HK-2 (cell line): ENCODE measurements around the gene UGP2.
"Not testable (repeated sequence)": the region's sequence is repeated elsewhere in the genome, so short reads cannot be mapped to it uniquely, and the experiment has no call there.

ENCODE experiments used
- DNase-seq: peaks from one replicate; pipeline ENCODE4 v3.0.0-alpha.2; 2018; ENCODE audit not compliant: unreplicated experiment

UGP2 gene

DNA sequence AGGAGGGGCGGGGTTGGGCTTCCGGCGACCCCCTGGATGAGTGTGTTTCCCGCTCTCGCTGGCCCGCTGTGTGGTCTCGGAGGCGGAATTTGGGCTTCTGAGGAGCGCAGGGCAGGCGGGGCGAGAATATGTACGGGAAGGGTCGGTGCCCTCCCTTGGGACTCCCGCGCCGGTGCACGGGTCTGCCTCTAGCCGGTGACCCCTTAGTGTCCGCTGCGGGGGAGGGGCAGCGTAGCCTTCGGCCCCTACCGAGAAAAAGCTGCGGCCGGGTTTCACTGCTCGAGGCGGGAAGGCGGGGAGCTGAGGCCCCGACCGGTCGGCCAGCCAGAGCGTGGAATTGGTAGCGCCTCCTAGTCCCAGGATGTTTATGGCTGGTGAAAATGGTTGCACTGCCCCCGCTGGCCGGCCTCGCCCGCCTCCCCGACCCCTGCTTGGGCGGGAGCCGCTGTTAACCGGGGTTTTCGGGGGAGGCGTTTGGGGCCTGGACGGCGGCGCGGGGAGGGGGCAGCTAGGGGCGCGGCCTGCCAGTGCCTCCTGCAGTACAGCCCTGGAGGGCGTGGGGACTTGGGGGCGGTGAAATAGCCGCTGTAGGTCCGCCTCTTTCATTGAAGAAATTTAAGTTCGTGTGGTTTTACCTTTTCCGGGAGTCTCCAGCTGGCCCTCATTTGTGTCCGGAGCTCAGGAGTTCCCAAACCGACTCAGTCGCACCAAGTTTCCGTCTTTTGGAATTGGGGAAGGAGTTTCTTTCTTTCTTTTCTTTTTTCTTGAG lies at the start of gene UGP2:
Gene UGP2, plus strand, starts transcription at position 643 of the 769 bp plus-strand sequence. CDS start 290 bp downstream, outside the sequence.
- peak; percentile 94 for DNase-seq

DNA sequence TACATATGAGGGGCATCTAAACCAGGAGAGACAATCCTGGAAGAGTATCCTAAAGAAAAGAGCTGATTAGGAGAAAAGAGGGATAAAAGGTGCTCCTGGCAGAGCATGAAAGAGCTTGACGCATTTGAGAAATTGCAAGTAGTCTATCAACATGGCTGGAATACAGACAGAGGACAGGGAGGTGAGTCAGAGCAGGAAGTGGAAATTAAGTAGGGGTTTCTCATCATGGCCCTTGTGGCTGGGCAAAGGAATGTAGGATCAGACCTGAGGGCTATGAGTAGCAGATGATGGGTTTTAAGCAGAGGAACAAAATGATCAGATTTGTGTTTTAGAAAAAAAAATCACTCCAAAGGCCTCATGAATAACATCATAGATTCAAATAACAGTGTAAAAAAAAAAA lies 49.2 kb upstream of the UGP2 start:
- peak; percentile 42 for DNase-seq

DNA sequence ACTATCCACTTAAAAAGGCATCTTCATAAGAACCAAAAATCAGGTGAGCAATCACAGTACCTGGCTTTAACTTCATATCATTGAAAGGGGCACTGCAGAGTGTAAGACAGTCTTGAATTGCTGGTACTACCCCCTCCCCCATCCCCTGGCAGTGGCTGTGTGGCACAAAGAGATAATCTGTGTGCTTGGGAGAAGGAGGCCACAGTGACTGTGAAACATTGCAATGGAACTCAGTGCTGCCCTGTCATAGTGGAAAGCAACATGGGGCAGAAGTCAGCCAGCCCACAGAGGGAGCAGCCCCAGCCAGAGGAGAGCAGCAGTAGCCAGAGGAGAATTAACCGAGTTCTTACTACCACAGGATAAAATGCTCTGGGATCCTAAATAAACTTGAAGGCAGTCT lies 45.3 kb upstream of the UGP2 start:
- DNase-seq, result no peak

DNA sequence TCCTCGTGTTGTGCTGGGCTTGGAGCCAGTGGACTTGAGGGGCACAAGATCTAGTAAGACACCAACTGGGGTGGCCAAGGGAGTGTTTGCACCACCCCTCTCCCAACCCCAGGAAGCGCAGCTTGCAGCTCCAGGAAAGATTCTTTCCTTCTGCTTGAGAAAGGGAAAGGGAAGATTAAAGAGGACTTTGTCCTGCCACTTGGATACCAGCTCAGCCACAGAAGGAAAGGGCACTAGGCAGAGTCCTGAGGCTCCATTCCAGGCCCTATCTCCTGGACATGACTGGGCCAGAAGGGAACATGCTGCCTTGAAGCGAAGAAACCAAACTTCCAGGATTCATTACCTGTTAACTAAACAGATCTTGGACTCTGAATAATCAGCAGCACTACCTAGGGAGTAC lies 44.9 kb upstream of the UGP2 start:
- DNase-seq, result no peak

DNA sequence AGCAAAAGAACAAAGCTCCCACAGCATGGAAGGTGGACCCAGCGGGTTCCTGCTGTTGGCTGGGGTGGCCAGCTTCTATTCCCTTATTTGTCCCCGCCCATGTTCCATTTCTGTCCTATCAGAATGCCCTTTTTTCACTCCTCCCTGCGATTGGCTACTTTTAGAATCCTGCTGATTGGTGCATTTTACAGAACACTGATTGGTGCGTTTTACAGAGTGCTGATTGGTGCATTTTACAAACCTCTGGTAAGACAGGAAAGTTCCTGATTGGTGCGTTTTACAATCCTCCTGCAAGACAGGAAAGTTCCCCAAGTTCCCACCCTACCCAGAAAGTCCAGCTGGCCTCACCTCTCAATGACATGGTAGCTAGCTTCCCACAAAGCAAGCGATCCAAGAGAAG lies 40.2 kb upstream of the UGP2 start:
- no peak for DNase-seq

DNA sequence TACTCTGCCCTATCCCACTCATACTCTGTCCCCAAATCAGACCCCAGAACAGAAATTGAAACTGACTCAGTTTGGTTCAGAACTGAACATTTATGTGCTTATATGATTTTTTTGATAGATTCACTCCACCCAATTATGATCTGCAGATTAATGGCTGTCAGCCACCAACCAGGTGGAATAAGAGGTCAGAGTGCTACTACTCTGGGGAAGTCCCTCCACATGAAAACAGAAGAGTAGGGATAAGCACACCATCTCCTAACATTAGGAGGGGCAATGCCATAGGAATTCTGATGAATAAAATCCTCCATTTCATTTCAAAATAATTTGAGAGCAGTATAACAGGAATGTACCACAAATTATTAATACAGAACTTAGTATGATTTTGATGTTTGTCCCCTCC lies 36.3 kb upstream of the UGP2 start:
- no peak for DNase-seq

DNA sequence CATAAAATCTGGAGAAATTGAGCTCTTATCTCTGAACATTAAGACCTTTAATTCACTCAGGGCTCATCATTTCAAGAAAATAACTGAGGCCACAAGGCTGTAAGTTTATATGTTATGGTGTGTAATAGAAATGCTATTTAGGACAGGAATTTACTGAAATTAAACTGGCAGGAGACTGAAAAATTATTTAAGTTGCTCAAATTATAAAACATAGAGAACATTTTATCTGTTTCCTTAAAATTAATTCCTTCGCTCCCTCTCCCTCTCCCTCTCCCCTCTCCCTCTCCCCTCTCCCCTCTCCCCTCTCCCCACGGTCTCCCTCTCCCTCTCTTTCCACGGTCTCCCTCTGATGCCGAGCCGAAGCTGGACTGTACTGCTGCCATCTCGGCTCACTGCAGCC lies 33.7 kb upstream of the UGP2 start:
- DNase-seq, result not testable (repeated sequence)

DNA sequence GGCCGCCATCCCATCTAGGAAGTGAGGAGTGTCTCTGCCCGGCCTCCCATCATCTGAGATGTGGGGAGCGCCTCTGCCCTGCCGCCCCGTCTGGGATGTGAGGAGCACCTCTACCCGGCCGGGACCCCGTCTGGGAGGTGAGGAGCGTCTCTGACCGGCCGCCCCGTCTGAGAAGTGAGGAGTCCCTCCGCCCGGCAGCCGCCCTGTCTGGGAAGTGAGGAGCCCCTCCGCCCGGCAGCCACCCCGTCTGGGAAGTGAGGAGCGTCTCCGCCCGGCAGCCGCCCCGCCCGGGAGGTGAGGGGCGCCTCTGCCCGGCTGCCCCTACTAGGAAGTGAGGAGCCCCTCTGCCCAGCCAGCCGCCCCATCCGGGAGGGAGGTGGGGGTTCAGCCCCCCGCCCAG lies 32.8 kb upstream of the UGP2 start:
- not testable (repeated sequence) for DNase-seq

DNA sequence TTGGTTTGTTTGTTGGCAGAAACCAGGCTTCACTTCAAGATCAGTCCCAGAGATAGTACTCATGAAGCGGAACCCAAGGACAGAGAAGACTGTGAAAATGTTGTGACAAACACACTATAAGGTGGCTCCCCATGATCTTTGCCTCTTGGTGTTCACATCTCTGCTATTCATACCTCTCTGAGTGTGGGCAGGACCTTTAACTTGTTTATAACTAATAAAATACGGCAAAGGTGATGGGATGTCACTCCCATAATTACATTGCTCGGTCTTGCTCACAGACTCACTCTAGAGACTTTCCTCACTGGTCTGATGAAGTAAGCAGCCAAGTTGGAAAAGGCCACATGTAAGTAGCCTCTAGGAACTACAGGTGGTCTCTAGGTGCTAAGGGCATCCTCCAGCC lies 30.6 kb upstream of the UGP2 start:
- DNase-seq, result no peak

DNA sequence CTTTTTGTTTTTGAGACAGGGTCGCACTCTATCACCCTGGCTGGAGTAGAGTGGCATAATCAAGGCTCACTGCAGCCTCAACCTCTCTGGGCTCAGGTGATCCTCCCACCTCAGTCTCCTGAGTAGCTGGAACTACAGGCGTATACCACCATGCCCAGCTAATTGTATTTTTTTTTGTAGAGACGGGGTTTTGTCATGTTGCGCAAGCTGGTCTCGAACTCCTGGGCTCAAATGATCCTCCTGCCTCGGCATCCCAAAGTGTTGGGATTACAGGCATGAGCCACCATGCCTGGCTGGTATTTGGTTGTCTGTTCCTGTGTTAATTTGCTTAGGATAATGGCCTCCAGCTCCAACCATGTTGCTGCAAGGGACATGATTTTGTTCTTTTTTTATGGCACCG lies 29.8 kb upstream of the UGP2 start:
- not testable (repeated sequence) for DNase-seq

DNA sequence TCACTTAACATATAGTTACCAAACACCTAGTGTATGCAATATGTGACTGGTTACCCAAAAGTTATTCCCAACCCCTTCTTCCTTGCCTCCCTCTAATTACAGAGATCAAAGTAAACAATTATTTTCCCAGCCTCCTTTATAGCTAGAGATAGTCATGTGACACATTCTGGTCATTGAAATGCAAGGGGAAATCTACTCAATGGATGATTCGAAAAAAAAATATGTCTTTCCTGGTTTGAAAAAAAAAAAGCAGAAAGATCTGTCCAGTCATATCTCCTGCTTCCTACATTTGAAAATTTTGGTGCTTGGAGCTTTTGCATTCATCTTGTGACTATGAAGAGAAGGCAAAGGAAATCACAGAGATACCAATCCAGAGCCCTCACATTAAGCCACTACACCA lies 27.6 kb upstream of the UGP2 start:
- DNase-seq, result no peak

DNA sequence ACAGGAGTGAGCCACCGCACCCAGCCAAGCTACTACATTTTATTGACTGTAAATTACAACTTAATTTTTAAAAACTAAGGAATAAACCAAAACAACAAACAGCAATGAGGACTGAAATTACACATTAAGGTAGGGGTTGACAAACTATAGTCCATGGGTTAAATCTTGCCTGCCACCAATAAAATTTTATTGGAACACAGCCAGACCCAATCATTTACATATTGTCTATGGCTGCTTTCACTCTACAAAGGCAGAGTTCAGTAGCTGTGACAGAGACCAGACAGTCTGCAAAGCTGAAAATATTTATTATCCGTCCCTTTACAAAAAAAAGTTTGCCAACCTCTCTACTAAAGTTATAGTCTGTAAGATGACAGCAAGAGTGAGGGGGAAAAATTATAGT lies 24.3 kb upstream of the UGP2 start:
- no peak for DNase-seq

DNA sequence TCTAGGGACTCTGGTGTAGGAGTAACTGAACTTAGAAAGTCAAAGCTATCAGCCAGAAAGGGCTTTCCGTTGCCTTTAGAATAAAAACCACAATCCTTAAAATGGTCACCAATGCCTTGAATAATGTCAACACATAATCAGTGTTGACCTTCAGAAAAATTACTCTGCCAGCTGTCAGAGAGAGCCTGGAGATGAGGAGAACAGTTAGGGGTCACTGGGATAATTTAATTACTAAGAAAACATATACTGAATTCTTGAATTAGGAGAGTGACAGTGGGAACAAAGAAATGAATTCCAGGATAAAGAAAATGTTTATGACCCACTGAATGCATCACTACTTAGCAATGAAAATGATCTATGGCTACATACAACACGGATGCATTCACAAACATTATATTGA lies 23.4 kb upstream of the UGP2 start:
- DNase-seq, result no peak

DNA sequence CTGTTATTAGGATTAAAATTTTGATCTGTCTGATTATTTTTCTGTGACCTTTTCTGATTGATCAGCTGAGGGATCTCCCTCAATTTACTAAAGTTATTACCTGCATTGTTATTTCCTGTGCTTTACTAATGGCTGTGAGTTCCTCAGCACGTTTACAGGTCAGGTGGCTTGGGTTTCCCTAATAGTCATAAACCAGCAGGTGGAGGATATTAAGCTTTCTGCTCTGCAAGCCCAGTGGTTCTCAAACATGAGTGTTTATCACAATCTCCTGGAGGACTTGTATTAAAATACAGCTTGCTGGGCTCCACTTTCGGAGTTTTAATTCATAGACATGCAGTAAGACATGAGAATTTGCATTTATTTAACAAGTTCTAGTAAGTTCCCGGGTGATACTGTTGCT lies 22.4 kb upstream of the UGP2 start:
- no peak for DNase-seq

DNA sequence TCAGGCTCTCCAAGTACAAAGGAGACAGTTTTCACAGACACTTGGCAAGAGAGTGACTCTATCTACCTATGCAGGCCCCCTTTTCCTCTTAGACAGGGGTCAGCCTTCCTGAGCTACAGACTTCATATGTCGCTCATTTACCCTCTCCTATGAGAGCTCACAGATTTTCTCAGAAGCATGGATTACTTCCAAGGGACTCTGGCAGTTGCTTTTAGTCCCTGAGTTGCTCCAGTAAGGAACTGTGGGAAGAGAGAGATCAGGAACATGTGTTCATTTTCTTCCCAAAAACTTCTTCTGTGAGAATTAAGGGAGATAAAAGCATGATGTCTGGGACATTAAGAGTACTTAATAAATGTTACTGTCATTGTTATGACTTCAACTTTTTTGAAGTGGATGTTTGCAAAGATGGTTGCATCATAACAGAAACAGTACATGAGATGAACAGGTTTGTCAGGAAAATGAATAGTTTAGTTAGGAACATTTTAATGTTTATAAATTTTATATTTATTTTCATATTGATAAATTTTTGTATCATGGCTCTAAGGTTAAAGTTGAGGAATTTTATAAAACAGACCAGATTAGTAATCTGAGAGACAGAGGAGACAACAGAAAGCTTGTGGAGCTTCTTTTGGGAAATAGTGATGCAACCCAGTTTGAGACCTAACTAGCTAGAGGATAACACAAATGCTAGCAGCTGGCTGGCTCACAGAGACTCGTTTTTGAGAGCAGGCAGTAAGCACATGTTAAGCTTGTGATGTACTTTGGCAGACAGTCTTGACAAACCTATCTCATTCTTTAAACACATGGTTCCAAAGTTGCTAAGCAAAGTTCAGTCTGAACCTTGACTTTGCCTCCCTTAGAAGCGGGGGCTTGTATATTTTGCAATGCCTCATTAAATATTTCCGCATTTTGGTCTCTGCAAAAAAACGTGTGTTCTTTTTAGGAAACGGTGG lies 21.7 kb upstream of the UGP2 start:
- no peak for DNase-seq

DNA sequence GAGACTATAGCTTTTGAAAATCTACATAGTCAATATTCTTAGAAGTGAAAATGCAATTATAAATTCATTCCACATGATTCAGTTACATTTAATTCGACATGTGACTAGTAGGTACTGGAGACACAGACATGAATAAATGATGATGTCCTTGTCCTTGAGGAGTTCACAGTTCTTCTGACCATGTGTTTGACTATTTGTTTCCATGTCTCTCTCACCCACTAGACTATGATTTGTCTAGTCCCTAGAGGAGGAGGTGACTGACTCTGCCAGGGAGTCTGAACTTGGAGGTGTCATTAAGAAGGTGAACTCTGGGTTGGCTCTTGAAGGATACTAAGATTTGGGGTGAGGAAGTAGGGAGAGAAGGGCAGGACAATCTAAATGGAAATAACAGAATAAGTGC lies 20.7 kb upstream of the UGP2 start:
- no peak for DNase-seq

DNA sequence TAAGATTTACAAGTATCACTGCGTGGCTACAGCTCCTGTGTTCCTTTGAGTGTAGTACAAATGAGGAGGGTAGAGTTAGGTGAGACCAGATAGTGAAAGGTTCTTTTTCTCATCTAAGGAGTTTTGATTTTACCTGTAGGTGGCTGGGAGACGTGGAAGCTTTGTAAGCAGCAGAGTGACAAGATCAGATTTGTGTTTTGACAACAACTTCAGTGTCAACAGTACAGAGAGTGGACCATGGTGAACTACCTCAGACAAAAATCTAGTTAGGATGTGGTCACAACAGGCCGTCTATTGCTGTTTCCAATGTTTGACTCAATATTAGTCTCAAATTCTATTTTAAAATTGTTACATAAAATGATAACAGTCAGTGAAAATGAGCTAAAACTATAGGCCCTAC lies 20.3 kb upstream of the UGP2 start:
- no peak for DNase-seq

DNA sequence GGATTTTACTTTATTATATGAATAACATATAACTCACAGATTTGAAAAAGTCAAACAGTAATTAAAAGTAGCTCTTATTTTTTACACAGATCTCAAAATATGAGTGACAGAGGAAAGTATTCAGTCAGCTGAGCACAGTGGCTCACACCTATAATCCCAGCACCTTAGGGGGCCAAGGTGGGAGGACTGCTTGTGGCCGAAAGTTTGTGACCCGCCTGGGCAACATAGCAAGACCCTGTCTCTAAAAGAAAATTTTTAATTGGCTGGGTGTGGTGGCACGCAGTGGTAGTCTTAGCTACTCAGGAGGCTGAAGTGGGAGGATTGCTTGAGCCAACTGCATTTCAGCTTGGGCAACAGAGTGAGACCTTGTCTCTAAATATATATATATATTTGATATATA lies 19.2 kb upstream of the UGP2 start:
- no peak for DNase-seq

DNA sequence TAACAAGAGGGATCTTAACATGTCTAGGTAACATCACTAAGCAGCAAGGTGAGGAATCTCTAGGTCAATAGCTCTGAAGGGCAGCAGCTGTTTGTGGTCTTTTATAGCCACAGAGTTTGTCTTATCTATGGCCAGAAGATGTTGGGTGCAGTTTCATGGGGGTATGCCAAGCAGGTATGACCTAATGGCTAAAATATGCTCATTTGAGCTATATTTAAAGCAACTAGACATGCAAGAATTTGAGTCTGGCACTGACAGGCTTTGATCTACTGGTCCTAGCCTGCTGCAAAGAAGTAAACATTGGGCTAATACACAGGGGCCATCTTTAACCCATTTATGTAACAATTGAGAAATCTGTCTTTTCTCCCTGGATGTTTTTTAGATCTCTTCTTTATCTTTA lies 13.9 kb upstream of the UGP2 start:
- peak; percentile 41 for DNase-seq

DNA sequence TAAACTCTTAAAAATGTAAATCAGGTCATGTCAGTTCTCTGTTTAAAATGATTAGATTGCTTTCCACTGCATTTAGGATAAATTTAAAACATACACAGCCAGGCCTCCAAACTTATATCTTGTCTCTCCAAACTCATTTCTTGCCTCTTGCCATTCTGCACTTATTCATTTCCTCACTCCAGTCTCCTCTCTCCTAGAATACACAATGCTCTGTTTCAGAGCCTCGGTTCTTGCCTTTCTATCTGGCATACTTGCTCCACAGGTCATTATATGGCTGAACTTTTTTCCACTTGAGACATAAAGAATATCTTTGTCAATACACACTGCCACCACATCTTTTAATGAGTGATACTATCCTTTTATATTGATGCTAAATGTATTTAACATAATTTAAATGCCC lies 10.5 kb upstream of the UGP2 start:
- DNase-seq, result no peak

DNA sequence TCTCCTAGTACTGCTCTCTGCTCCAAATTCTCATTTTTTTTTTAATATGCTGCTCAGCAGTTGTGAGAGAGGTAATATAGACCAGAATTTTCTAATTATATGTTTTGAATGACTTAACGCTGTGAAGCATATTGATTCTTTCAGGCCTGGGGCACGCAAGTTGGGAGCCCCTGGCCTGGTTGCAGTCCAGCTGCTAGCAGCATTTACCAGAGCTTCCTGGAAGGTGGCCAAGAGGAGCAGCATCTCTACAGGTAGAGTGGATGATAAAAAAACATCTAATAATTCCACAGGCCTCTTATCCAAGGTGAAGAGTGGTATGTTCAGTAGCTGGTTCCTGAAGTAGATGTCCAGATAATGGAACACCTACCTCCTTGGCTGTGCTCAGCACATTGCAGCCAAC lies 7.3 kb upstream of the UGP2 start:
- DNase-seq, result no peak

DNA sequence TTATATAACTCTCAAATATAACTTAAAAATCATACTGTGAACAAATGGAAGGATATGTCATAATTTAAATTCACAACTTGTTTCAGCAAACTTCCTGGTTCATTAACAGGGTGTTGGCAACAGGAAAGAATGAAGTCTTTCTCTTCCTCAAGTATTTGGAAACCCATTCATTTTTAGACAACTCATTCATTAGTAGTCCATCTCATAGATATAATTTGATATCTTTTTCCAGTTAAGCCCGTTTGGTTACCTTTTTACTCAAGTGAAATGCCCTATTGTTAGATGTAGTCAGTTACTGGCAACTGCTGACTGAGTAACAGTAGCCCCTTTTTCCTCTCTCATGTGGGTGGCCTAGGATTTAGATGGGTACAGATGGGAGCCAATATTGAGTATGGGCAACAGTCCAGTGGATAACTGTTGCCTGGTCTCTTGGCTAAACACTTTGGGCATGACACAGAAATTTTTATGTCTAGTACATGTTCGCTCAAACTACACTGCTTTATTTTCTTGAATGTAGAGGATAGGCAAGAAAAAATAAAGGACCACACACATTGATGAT lies 4.6 kb upstream of the UGP2 start:
- DNase-seq, result no peak
